MM.1S (cell line): ENCODE measurements around the gene STN1.

Source experiments
- CTCF ChIP-seq: fragments of 300-600 bp; sonication (generic); IDR thresholded peaks from 2 replicates; pipeline ENCODE4 v1.5.1; 2016; ENCODE audit warnings: antibody characterized with exemption, low read length, mixed read lengths
- EZH2 ChIP-seq: fragments of 300-600 bp; sonication (generic); optimal IDR thresholded peaks from 2 replicates; pipeline ENCODE3; 2017; ENCODE audit warnings: low read depth, mild to moderate bottlenecking, antibody characterized with exemption, low read length, mixed read lengths
- EZH2phosphoT487 ChIP-seq: fragments of 300-600 bp; sonication (generic); IDR thresholded peaks from 2 replicates; pipeline ENCODE4 v1.6.1; 2018; ENCODE audit warnings: antibody characterized with exemption, low read length

- TF ChIP-seq EZH2phosphoT487 (no peak), CTCF (peak; percentile 80), EZH2 (no peak)
Observed at GRCh38 chr10:103884681-103885139, 33.3 kb downstream of the STN1 start.
